T-cell (primary cell): ENCODE data around the gene SWT1. TPM values are rescaled to one million over a fixed set of nuclear protein-coding genes. Genes with fewer than 3 reads are reported as not detected.
A peak's percentile ranks its signal among the peaks of the same experiment; 100 is the strongest.

ENCODE experiments used
- ATAC-seq, 4 experiments: fragments of 200-7000 bp in 3 of 4; fragments of 150-1000 bp in 1 of 4; cut with Tn5 transposase; replicated peaks in 1 of 4; 1 replicate in 3 of 4; 2 replicates in 1 of 4; pipeline ENCODE4 v1.10.0; 2021; ENCODE audit warnings: moderate library complexity in 3 of 4, mild to moderate bottlenecking in 2 of 4, moderate number of reproducible peaks in 1 of 4
- CTCF ChIA-PET, 2 donors: fragments of 300-600 bp; sonication (Branson Sonifier 250); formaldehyde crosslinking; loops; one replicate each; lab custom pipeline; 2022; ENCODE audit warnings: antibody characterized with exemption in 2 of 2; lab: Charles Lee
- POLR2A ChIA-PET, 2 donors: fragments of 300-600 bp; sonication (Branson Sonifier 250); formaldehyde crosslinking; loops; one replicate each; lab custom pipeline; 2022; ENCODE audit warnings: antibody characterized with exemption in 2 of 2; lab: Charles Lee
- DNase-seq, 35 experiments: peaks; one replicate each; pipeline versions ENCODE4 v3.0.0 to v3.0.0-alpha.2; 2013 to 2023
- H3K27ac ChIP-seq: one replicate; pipeline ENCODE4 v1.5.1; 2013; ENCODE audit warnings: low read length
- H3K27me3 ChIP-seq, 2 experiments: replicated peaks in 1 of 2; 1 replicate in 1 of 2; 2 replicates in 1 of 2; pipeline versions ENCODE4 v1.6.1 to v1.7.0; 2013; ENCODE audit warnings: low read length in 1 of 2, mixed read lengths in 1 of 2; ENCODE audit not compliant: control insufficient read depth in 2 of 2, insufficient read depth in 2 of 2; ENCODE audit errors: extremely low read depth in 1 of 2
- H3K36me3 ChIP-seq, 2 donors: 1 replicate in 1 of 2; 2 replicates in 1 of 2; pipeline versions ENCODE4 v1.6.1 to v1.7.0; 2013; ENCODE audit warnings: low read length in 1 of 2; ENCODE audit not compliant: control insufficient read depth in 2 of 2, insufficient read depth in 1 of 2; ENCODE audit errors: extremely low read depth in 1 of 2
- H3K4me1 ChIP-seq, 2 experiments: 1 replicate in 1 of 2; 2 replicates in 1 of 2; pipeline versions ENCODE4 v1.6.1 to v1.7.0; 2013; ENCODE audit warnings: low read length in 2 of 2, mixed read lengths in 1 of 2; ENCODE audit not compliant: insufficient read depth in 2 of 2, control insufficient read depth in 1 of 2; ENCODE audit errors: extremely low read depth in 1 of 2
- H3K4me3 ChIP-seq, 2 donors: 1 replicate in 1 of 2; 2 replicates in 1 of 2; pipeline versions ENCODE4 v1.5.1 to v1.7.0; 2013; ENCODE audit warnings: mild to moderate bottlenecking in 2 of 2, low read length in 1 of 2, moderate library complexity in 1 of 2; ENCODE audit not compliant: control insufficient read depth in 1 of 2; ENCODE audit errors: extremely low read depth in 1 of 2
- H3K9me3 ChIP-seq: 2 replicates; pipeline ENCODE4 v1.7.0; 2013
- H3K27ac Mint-ChIP-seq, 2 donors: one replicate each; pipeline ENCODE4 v1.8.0; 2020 to 2021; ENCODE audit warnings: mild to moderate bottlenecking in 2 of 2, mixed read lengths in 2 of 2
- H3K27me3 Mint-ChIP-seq, 2 donors: one replicate each; pipeline ENCODE4 v1.8.0; 2021 to 2022; ENCODE audit warnings: mixed read lengths in 2 of 2
- H3K36me3 Mint-ChIP-seq: one replicate; pipeline ENCODE4 v1.8.0; 2021; ENCODE audit warnings: mixed read lengths
- H3K4me1 Mint-ChIP-seq, 3 donors: one replicate each; pipeline ENCODE4 v1.8.0; 2020 to 2022; ENCODE audit warnings: mixed read lengths in 3 of 3, mild to moderate bottlenecking in 1 of 3
- H3K4me3 Mint-ChIP-seq, 3 donors: one replicate each; pipeline ENCODE4 v1.8.0; 2020 to 2022; ENCODE audit warnings: mild to moderate bottlenecking in 3 of 3, mixed read lengths in 3 of 3, moderate library complexity in 3 of 3
- H3K9me3 Mint-ChIP-seq, 3 donors: one replicate each; pipeline ENCODE4 v1.8.0; 2020 to 2022; ENCODE audit warnings: mixed read lengths in 3 of 3
- WGBS: methylation state at CpG from one replicate; pipeline ENCODE4 v1.1.5; 2013; ENCODE audit warnings: missing lambda C conversion rate; ENCODE audit not compliant: insufficient coverage; 5-methylcytosine and 5-hydroxymethylcytosine counted together
- total RNA-seq, 35 experiments: library from RNA in 6 of 35; stranded (reverse) in 6 of 35; fragments of 120-200 nt in 1 of 35; gene quantifications; one replicate each; pipeline versions ENCODE4 v1.2.1 to v1.2.4 and lab custom pipeline; 2013 to 2026

SWT1 gene
- total RNA-seq, 5 donors from 2014 or later (not counting 1 experiment from before 2014, with no cell fraction given) = 6.4 to 9.8 (median 8.5) TPM

GRCh38 chr1:185263292-185263691, 106.3 kb downstream of the SWT1 start:
- ChIA-PET CTCF (no interaction called here), POLR2A (no interaction called here)
- Histone ChIP-seq H3K4me3 (no peak overlapping the region), H3K36me3 (no peaks in the 10 kb centered on the region), H3K4me1 (no peaks in the 10 kb centered on the region), H3K9me3 (no peaks in the 10 kb centered on the region), H3K27me3 (no peaks in the 10 kb centered on the region), H3K27ac (no peak overlapping the region)
- Mint-ChIP-seq H3K27me3 (no peaks in the 10 kb centered on the region), H3K27ac (peak overlapping the region in 1 of 2 donors; percentile 11), H3K9me3 (peaks cover 0 to 4% (median 0%) of the 10 kb centered on the region in 3 donors), H3K4me3 (no peak overlapping the region), H3K4me1 (peaks cover 8 to 17% (median 9%) of the 10 kb centered on the region in 3 donors), H3K36me3 (peaks cover 19% of the 10 kb centered on the region)
- no CpG with 5 or more reads among the region's 3 CpGs for WGBS
- DNase-seq (no peak), ATAC-seq (no peak)

DNA sequence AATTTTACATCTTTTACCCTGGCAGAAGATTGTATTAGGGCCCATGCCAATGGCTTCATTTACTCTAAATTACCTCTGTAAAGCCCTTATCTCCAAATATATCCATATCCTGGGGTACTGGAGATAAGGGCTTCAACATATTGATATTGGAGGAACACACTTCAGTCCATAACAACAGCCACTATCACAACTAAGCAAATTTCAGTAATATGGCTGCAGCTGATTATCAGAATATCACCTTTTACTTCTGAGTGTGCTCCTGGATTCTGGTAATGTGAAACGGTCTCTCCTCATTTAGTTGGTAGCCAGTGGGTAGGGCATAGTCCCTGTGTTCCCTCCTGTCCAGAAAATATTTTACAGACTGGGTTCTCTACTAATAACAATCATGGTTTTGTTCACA, 106.8 kb downstream of the SWT1 start:
- ChIA-PET POLR2A (no interaction called here), CTCF (no interaction called here)
- H3K4me3 Mint-ChIP-seq = no peak overlapping the region
- H3K9me3 Mint-ChIP-seq = peaks cover 0 to 4% (median 0%) of the 10 kb centered on the region in 3 donors
- Histone ChIP-seq H3K27me3 (no peaks in the 10 kb centered on the region), H3K36me3 (no peaks in the 10 kb centered on the region), H3K4me3 (no peak overlapping the region), H3K9me3 (no peaks in the 10 kb centered on the region), H3K4me1 (no peaks in the 10 kb centered on the region), H3K27ac (no peak overlapping the region)
- H3K36me3 Mint-ChIP-seq = peaks cover 16% of the 10 kb centered on the region
- ATAC-seq (no peak), DNase-seq (no peak)
- no peak overlapping the region for H3K27ac Mint-ChIP-seq
- no CpG with 5 or more reads among the region's 1 CpG for WGBS
- H3K4me1 Mint-ChIP-seq = peaks cover 4 to 15% (median 4%) of the 10 kb centered on the region in 3 donors
- no peaks in the 10 kb centered on the region for H3K27me3 Mint-ChIP-seq

DNA sequence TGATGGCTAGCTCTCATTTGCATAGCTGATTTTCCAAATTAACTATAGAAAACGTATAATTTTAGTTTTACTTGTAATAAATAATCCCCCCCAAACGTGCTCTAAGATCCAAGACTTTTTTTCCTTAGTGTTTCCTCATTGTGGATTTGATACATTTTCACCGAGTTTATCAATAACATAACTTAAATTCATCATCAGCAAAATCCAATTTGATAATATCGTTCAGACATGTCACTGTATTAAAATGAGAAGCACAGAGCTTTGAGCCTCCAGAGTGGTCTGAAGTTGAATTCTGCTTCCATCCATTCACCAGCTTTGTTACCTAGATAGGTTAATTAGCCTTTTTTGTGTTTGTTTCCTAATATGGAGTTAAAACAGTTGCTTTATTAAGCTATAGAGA, 108.3 kb downstream of the SWT1 start:
- Mint-ChIP-seq H3K27ac (no peak overlapping the region), H3K27me3 (no peaks in the 10 kb centered on the region), H3K9me3 (peaks cover 0 to 4% (median 0%) of the 10 kb centered on the region in 3 donors), H3K4me3 (no peak overlapping the region), H3K4me1 (peaks cover 0 to 1% (median 0%) of the 10 kb centered on the region in 3 donors), H3K36me3 (peaks cover 10% of the 10 kb centered on the region)
- ChIA-PET POLR2A (interaction anchor here in 1 of 2 donors (0.5 kb wide), 2 partner anchors 92 to 437 kb away, joined by 6 to 7 read pairs; no protein-coding TSS in a partner anchor), CTCF (interaction anchor here in 1 of 2 donors (0.5 kb wide), 1 partner anchor 53 kb away, joined by 3 read pairs; no protein-coding TSS in a partner anchor)
- no peak overlapping the region for H3K4me3 ChIP-seq
- no peaks in the 10 kb centered on the region for H3K27me3 ChIP-seq
- no CpG with 5 or more reads among the region's 4 CpGs for WGBS
- no peaks in the 10 kb centered on the region for H3K36me3 ChIP-seq
- no peaks in the 10 kb centered on the region for H3K4me1 ChIP-seq
- DNase-seq (no peak), ATAC-seq (no peak)
- no peak overlapping the region for H3K27ac ChIP-seq
- no peaks in the 10 kb centered on the region for H3K9me3 ChIP-seq

DNA sequence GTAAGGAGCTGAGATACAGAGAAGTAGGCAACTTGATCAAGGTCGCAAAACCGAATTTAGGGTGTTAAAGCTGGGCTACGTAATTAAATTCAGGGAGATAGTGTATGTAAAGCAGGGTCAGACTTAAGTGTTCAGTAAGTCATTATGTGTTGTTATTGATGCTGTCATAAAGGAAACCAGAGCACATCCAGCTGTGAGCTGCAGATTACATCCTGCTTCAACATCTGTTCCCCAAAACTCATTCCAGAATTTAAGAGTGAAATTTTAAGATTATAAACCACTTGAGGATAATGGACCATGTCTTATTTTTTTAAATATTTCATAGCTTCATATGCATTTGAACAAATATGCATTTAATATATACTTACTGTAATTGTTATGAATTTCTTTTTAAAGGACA, 110.3 kb downstream of the SWT1 start:
- Mint-ChIP-seq H3K4me1 (no peaks in the 10 kb centered on the region), H3K4me3 (no peak overlapping the region), H3K9me3 (no peaks in the 10 kb centered on the region), H3K36me3 (peaks cover 7% of the 10 kb centered on the region), H3K27me3 (no peaks in the 10 kb centered on the region), H3K27ac (no peak overlapping the region)
- H3K9me3 ChIP-seq = no peaks in the 10 kb centered on the region
- DNase-seq (no peak), ATAC-seq (no peak)
- WGBS = 80% methylated on average over 3 of the region's 3 CpGs
- no peak overlapping the region for H3K4me3 ChIP-seq
- H3K27me3 ChIP-seq = no peaks in the 10 kb centered on the region
- CTCF ChIA-PET = interaction anchor here in 1 of 2 donors (0.6 to 1.3 kb wide), 4 partner anchors 14 to 402 kb away, joined by 3 read pairs; no protein-coding TSS in a partner anchor
- H3K27ac ChIP-seq = no peak overlapping the region
- H3K36me3 ChIP-seq = no peaks in the 10 kb centered on the region
- POLR2A ChIA-PET = interaction anchor here in 1 of 2 donors (0.6 to 0.7 kb wide), 3 partner anchors 27 to 357 kb away, joined by 3 read pairs; no protein-coding TSS in a partner anchor
- H3K4me1 ChIP-seq = no peaks in the 10 kb centered on the region

DNA sequence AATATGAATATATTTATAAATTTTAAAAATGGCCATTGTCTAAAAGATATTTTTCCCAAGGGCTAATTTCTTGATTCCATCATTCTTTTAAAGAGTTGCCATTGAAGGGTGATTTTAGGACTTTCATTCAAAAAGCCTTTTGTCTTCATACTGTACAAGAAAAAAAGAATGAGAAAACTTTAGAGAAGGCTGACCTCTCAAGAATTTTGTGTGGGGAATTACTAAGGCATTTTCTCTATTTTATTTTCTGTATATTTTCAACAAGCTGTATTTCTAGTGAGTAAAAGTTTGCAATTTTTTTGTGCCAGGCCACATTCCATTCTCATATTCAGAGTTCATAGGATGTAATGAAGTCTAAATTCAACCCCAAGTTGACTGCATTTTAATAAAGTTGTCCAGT, 110.7 kb downstream of the SWT1 start:
- POLR2A ChIA-PET = interaction anchor here in 1 of 2 donors (0.6 to 0.7 kb wide), 3 partner anchors 27 to 356 kb away, joined by 3 read pairs; no protein-coding TSS in a partner anchor
- H3K27ac Mint-ChIP-seq = no peak overlapping the region
- ATAC-seq (no peak), DNase-seq (no peak)
- peaks cover 10% of the 10 kb centered on the region for H3K36me3 Mint-ChIP-seq
- H3K4me1 ChIP-seq = no peaks in the 10 kb centered on the region
- H3K27ac ChIP-seq = no peak overlapping the region
- H3K9me3 ChIP-seq = no peaks in the 10 kb centered on the region
- no peaks in the 10 kb centered on the region for H3K27me3 Mint-ChIP-seq
- no peak overlapping the region for H3K4me3 Mint-ChIP-seq
- no peaks in the 10 kb centered on the region for H3K4me1 Mint-ChIP-seq
- no peaks in the 10 kb centered on the region for H3K9me3 Mint-ChIP-seq
- CTCF ChIA-PET = interaction anchor here in 1 of 2 donors (0.7 to 1.3 kb wide), 3 partner anchors 14 to 402 kb away, joined by 3 read pairs; no protein-coding TSS in a partner anchor
- no peak overlapping the region for H3K4me3 ChIP-seq
- no peaks in the 10 kb centered on the region for H3K27me3 ChIP-seq
- no peaks in the 10 kb centered on the region for H3K36me3 ChIP-seq

- Mint-ChIP-seq H3K36me3 (peaks cover 10% of the 10 kb centered on the region), H3K27me3 (no peaks in the 10 kb centered on the region), H3K4me3 (no peak overlapping the region), H3K4me1 (no peaks in the 10 kb centered on the region), H3K9me3 (no peaks in the 10 kb centered on the region), H3K27ac (no peak overlapping the region)
- H3K4me1 ChIP-seq = no peaks in the 10 kb centered on the region
- no peaks in the 10 kb centered on the region for H3K9me3 ChIP-seq
- H3K4me3 ChIP-seq = no peak overlapping the region
- DNase-seq (no peak), ATAC-seq (no peak)
- CTCF ChIA-PET = interaction anchor here in 1 of 2 donors (0.7 kb wide), 1 partner anchor 524 kb away, joined by 3 read pairs; no protein-coding TSS in a partner anchor
- H3K36me3 ChIP-seq = no peaks in the 10 kb centered on the region
- no CpG with 5 or more reads among the region's 2 CpGs for WGBS
- H3K27ac ChIP-seq = no peak overlapping the region
- POLR2A ChIA-PET = no interaction called here
- H3K27me3 ChIP-seq = no peaks in the 10 kb centered on the region
These were observed 111.4 kb downstream of the SWT1 start for GRCh38 chr1:185268352-185268751.
